ENCODE data around the gene CEP295NL.

Gene CEP295NL

GRCh38 chr17:78935419-78936323, 32.7 kb upstream of the CEP295NL start:
- DNase-seq (ENCODE audit: low spot score) = peak; percentile 90

GRCh38 chr17:78934681-78935418, 31.8 kb upstream of the CEP295NL start:
- H3K4me3 ChIP-seq = peak overlapping the region; percentile 61
- no peak for TF ChIP-seq CTCF (IDR thresholded peaks at IDR 0.05)
- H3K27ac ChIP-seq = peak overlapping the region; percentile 90 to 93
- no peak for DNase-seq (ENCODE audit: low spot score)

More at GRCh38 chr17:78935419-78936323, 32.7 kb upstream of the CEP295NL start:
- Histone ChIP-seq H3K4me3 (no peak overlapping the region), H3K27ac (peak overlapping the region; percentile 90 to 93)
- TF ChIP-seq CTCF (IDR thresholded peaks at IDR 0.05) = no peak

- peak; percentile 99 for DNase-seq (ENCODE audit: low spot score)
- TF ChIP-seq CTCF (IDR thresholded peaks at IDR 0.05) = no peak
- Histone ChIP-seq H3K27ac (peak overlapping the region; percentile 90 to 93), H3K4me3 (peak overlapping the region; percentile 61)
Measured at GRCh38 chr17:78933959-78934568, 31.1 kb upstream of the CEP295NL start.

GRCh38 chr17:78933025-78933958, 30.3 kb upstream of the CEP295NL start:
- peak overlapping the region; percentile 90 to 93 for H3K27ac ChIP-seq
- DNase-seq (ENCODE audit: low spot score) = peak; percentile 87
- H3K4me3 ChIP-seq = peak overlapping the region; percentile 61
- TF ChIP-seq CTCF (IDR thresholded peaks at IDR 0.05) = no peak

- DNase-seq (ENCODE audit: low spot score) = no peak
- no peak for TF ChIP-seq CTCF (IDR thresholded peaks at IDR 0.05)
- Histone ChIP-seq H3K4me3 (no peak overlapping the region), H3K27ac (no peak overlapping the region)
Measured at GRCh38 chr17:78929908-78930775, 27.1 kb upstream of the CEP295NL start.

Data from coronary artery (tissue), 2 donors.